Measurements from ENCODE around the gene SLC4A4. TPM values are rescaled to one million over a fixed set of nuclear protein-coding genes. Genes with fewer than 3 reads are reported as not detected.

Gene SLC4A4
- total RNA-seq, 1 donor from 2014 or later = 281 TPM

- peak overlapping the region; percentile 57 for H3K4me3 Mint-ChIP-seq (ENCODE audit: low read depth)
- no peak for DNase-seq (ENCODE audit: low spot score, unreplicated experiment)
Observed at GRCh38 chr4:71602289-71602900, 263.6 kb downstream of the SLC4A4 start.

GRCh38 chr4:71604785-71605184, 266.0 kb downstream of the SLC4A4 start:
- no peak for DNase-seq (ENCODE audit: low spot score, unreplicated experiment)
- Mint-ChIP-seq H3K4me1 (ENCODE audit: low read depth) (peaks cover 63% of the 10 kb centered on the region), H3K4me3 (ENCODE audit: low read depth) (peak overlapping the region; percentile 65), H3K9me3 (ENCODE audit: low read depth) (peaks cover 14% of the 10 kb centered on the region), H3K36me3 (ENCODE audit: insufficient read depth) (peaks cover 32% of the 10 kb centered on the region), H3K27me3 (no peaks in the 10 kb centered on the region), H3K27ac (peak overlapping the region; percentile 71)
- TF ChIP-seq, protein P1, sequence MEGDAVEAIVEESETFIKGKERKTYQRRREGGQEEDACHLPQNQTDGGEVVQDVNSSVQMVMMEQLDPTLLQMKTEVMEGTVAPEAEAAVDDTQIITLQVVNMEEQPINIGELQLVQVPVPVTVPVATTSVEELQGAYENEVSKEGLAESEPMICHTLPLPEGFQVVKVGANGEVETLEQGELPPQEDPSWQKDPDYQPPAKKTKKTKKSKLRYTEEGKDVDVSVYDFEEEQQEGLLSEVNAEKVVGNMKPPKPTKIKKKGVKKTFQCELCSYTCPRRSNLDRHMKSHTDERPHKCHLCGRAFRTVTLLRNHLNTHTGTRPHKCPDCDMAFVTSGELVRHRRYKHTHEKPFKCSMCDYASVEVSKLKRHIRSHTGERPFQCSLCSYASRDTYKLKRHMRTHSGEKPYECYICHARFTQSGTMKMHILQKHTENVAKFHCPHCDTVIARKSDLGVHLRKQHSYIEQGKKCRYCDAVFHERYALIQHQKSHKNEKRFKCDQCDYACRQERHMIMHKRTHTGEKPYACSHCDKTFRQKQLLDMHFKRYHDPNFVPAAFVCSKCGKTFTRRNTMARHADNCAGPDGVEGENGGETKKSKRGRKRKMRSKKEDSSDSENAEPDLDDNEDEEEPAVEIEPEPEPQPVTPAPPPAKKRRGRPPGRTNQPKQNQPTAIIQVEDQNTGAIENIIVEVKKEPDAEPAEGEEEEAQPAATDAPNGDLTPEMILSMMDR (IDR thresholded peaks at IDR 0.05; ENCODE audit: unreplicated experiment) = no peak

More at GRCh38 chr4:71602289-71602900, 263.6 kb downstream of the SLC4A4 start:
- H3K4me1 Mint-ChIP-seq (ENCODE audit: low read depth) = peaks cover 60% of the 10 kb centered on the region
- TF ChIP-seq, protein P1 (IDR thresholded peaks at IDR 0.05; ENCODE audit: unreplicated experiment) = no peak
- H3K27me3 Mint-ChIP-seq = no peaks in the 10 kb centered on the region
- H3K27ac Mint-ChIP-seq = peak overlapping the region; percentile 80
- H3K9me3 Mint-ChIP-seq (ENCODE audit: low read depth) = peaks cover 12% of the 10 kb centered on the region
- H3K36me3 Mint-ChIP-seq (ENCODE audit: insufficient read depth) = peaks cover 26% of the 10 kb centered on the region

DNA sequence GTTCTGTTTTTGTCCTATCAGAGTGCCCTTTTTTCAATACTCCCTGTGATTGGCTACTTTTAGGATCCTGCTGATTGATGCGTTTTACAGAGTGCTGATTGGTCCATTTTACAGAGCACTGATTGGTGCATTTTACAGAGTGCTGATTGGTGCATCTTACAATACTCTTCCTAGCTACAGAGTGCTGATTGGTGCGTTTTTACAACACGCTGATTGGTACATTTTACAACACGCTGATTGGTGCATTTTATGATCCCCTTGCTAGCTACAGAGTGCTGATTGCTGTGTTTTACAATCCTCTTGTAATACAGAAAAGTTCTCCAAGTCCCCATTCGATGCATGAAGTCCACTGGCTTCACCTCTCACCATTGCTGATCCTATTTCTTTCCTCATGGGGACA, 268.3 kb downstream of the SLC4A4 start:
- no peak for DNase-seq (ENCODE audit: low spot score, unreplicated experiment)
- H3K4me1 Mint-ChIP-seq (ENCODE audit: low read depth) = peaks cover 62% of the 10 kb centered on the region
- peaks cover 45% of the 10 kb centered on the region for H3K36me3 Mint-ChIP-seq (ENCODE audit: insufficient read depth)
- TF ChIP-seq, protein P1 (IDR thresholded peaks at IDR 0.05; ENCODE audit: unreplicated experiment) = no peak
- peak overlapping the region; percentile 87 for H3K27ac Mint-ChIP-seq
- peaks cover 28% of the 10 kb centered on the region for H3K9me3 Mint-ChIP-seq (ENCODE audit: low read depth)
- H3K4me3 Mint-ChIP-seq (ENCODE audit: low read depth) = no peak overlapping the region
- no peaks in the 10 kb centered on the region for H3K27me3 Mint-ChIP-seq

DNA sequence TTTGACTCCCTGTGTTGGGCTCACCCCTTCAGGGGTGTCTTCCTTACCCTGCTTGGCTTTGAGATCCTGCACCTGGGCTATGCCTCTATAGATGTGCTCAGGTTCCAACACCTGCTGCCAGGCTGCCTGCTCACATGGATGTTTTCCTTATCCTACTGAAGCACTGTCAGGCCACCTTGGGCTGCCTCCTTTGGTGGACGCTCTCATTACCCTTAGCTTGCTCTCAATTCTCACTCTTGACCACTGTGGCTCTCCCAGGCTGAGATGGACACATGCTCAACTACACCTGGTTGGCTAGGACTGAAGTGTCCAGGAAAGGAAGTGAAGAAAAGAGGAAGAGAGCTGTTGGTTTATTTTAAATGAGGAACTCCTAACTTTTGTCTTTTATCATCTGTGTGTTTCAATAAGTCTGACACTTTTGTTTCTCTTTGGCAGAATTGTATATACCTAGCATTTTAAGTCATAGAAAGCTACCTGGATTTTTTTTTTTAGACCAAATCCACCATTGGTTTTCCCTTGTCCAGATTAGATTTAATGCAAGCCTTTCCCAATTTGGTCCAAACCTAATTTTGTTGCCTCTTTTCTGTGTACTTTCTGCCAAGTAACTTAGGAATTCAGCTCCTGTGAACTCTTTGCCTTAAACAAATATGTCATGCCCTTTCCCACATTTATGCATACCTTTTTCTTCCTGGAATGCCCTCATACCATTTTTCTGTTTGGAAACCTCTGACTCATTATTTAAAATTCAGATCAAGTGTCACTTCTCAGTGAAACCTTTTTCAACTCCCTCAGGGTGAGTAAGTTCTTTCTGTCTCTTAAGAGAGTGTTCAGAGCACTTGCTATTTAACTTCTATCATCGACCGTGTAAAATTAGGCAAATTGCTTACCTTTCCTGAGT, 269.2 kb downstream of the SLC4A4 start:
- Mint-ChIP-seq H3K4me3 (ENCODE audit: low read depth) (peak overlapping the region; percentile 28), H3K4me1 (ENCODE audit: low read depth) (peaks cover 56% of the 10 kb centered on the region), H3K36me3 (ENCODE audit: insufficient read depth) (peaks cover 43% of the 10 kb centered on the region), H3K9me3 (ENCODE audit: low read depth) (peaks cover 34% of the 10 kb centered on the region), H3K27me3 (no peaks in the 10 kb centered on the region), H3K27ac (peak overlapping the region; percentile 87)
- TF ChIP-seq, protein P1 (IDR thresholded peaks at IDR 0.05; ENCODE audit: unreplicated experiment) = no peak
- no peak for DNase-seq (ENCODE audit: low spot score, unreplicated experiment)

- H3K36me3 Mint-ChIP-seq (ENCODE audit: insufficient read depth) = peaks cover 43% of the 10 kb centered on the region
- TF ChIP-seq, protein P1 (IDR thresholded peaks at IDR 0.05; ENCODE audit: unreplicated experiment) = no peak
- H3K9me3 Mint-ChIP-seq (ENCODE audit: low read depth) = peaks cover 34% of the 10 kb centered on the region
- no peaks in the 10 kb centered on the region for H3K27me3 Mint-ChIP-seq
- H3K4me3 Mint-ChIP-seq (ENCODE audit: low read depth) = peak overlapping the region; percentile 9
- peaks cover 55% of the 10 kb centered on the region for H3K4me1 Mint-ChIP-seq (ENCODE audit: low read depth)
- peak overlapping the region; percentile 87 for H3K27ac Mint-ChIP-seq
- no peak for DNase-seq (ENCODE audit: low spot score, unreplicated experiment)
Observed at GRCh38 chr4:71608678-71609071, 269.9 kb downstream of the SLC4A4 start.

Data from progenitor cell of endocrine pancreas (in vitro differentiated cells).